B cell (primary cell): ENCODE results near the gene ATF4. TPM values are rescaled to one million over a fixed set of nuclear protein-coding genes. Genes with fewer than 3 reads are reported as not detected.

Experiments
- ATAC-seq: fragments of 200-7000 bp; cut with Tn5 transposase; one replicate; pipeline ENCODE4 v1.10.0; 2021; ENCODE audit warnings: low read depth, mild to moderate bottlenecking, moderate number of reproducible peaks, moderate library complexity
- CTCF ChIA-PET: fragments of 350-600 bp; sonication (Branson Sonifier 250); formaldehyde crosslinking; loops from one replicate; lab custom pipeline; 2021; ENCODE audit warnings: antibody characterized with exemption, inconsistent platforms; lab: Charles Lee
- POLR2A ChIA-PET: fragments of 350-600 bp; sonication (Branson Sonifier 250); formaldehyde crosslinking; loops from one replicate; lab custom pipeline; 2021; ENCODE audit warnings: antibody characterized with exemption; lab: Charles Lee
- DNase-seq: peaks from one replicate; pipeline ENCODE4 v3.0.0; 2013
- H2AFZ ChIP-seq: 2 replicates; pipeline ENCODE4 v1.6.1; 2012; ENCODE audit warnings: mild to moderate bottlenecking, low read depth, low read length; ENCODE audit not compliant: insufficient read depth, poor library complexity, severe bottlenecking
- H3K27ac ChIP-seq, 2 donors: 1 replicate in 1 of 2; 2 replicates in 1 of 2; pipeline ENCODE4 v1.5.1; 2012 to 2013; ENCODE audit warnings: low read length in 2 of 2, mild to moderate bottlenecking in 2 of 2, moderate library complexity in 1 of 2
- H3K27me3 ChIP-seq, 4 experiments: fragments of 200-600 bp in 1 of 4; sonication (generic) in 1 of 4; replicated peaks in 1 of 4; 1 replicate in 2 of 4; 2 replicates in 2 of 4; pipeline versions ENCODE4 v1.6.1 to v1.7.0; 2013 to 2016; ENCODE audit warnings: low read length in 3 of 4, mild to moderate bottlenecking in 2 of 4, mixed read lengths in 1 of 4, moderate library complexity in 1 of 4; ENCODE audit not compliant: insufficient read depth in 4 of 4, control insufficient read depth in 3 of 4; ENCODE audit errors: control extremely low read depth in 1 of 4
- H3K36me3 ChIP-seq, 2 experiments: replicated peaks in 1 of 2; 1 replicate in 1 of 2; 2 replicates in 1 of 2; pipeline versions ENCODE4 v1.6.1 to v1.7.1; 2013; ENCODE audit warnings: low read length in 1 of 2; ENCODE audit not compliant: insufficient read depth in 2 of 2, control insufficient read depth in 1 of 2; ENCODE audit errors: control extremely low read depth in 1 of 2, extremely low read depth in 1 of 2
- H3K4me1 ChIP-seq, 2 donors: fragments of 200-600 bp in 1 of 2; sonication (generic) in 1 of 2; 1 replicate in 1 of 2; 2 replicates in 1 of 2; pipeline versions ENCODE4 v1.5.1 to v1.6.1; 2013 to 2017; ENCODE audit warnings: low read length in 2 of 2; ENCODE audit not compliant: control insufficient read depth in 2 of 2, insufficient read depth in 2 of 2
- H3K4me2 ChIP-seq: replicated peaks from 2 replicates; pipeline ENCODE3; 2012; ENCODE audit warnings: mild to moderate bottlenecking, low read depth, low read length; ENCODE audit not compliant: poor library complexity, severe bottlenecking
- H3K4me3 ChIP-seq, 5 experiments: fragments of 200-600 bp in 1 of 5; sonication (generic) in 1 of 5; 1 replicate in 3 of 5; 2 replicates in 2 of 5; pipeline versions ENCODE4 v1.5.1 to v1.7.0; 2011 to 2016; ENCODE audit warnings: low read length in 4 of 5, mild to moderate bottlenecking in 4 of 5, low read depth in 2 of 5, control low read depth in 1 of 5, moderate library complexity in 1 of 5; ENCODE audit not compliant: insufficient read depth in 1 of 5; ENCODE audit errors: control extremely low read depth in 1 of 5, extremely low read depth in 1 of 5
- H3K79me2 ChIP-seq: fragments of 200-600 bp; sonication (generic); one replicate; pipeline ENCODE4 v1.6.0; 2016; ENCODE audit warnings: low read length; ENCODE audit not compliant: control insufficient read depth, insufficient read depth
- H3K9ac ChIP-seq: fragments of 200-600 bp; sonication (generic); 2 replicates; pipeline ENCODE4 v1.6.1; 2017; ENCODE audit warnings: mild to moderate bottlenecking, low read length, moderate library complexity
- H3K9me3 ChIP-seq, 3 donors: one replicate each; pipeline versions ENCODE4 v1.6.1 to v1.7.1; 2013; ENCODE audit warnings: low read length in 2 of 3; ENCODE audit not compliant: control insufficient read depth in 2 of 3, insufficient read depth in 1 of 3; ENCODE audit errors: control extremely low read depth in 1 of 3
- H4K20me1 ChIP-seq: 2 replicates; pipeline ENCODE4 v1.6.0; 2012; ENCODE audit warnings: mild to moderate bottlenecking, low read length; ENCODE audit not compliant: insufficient read depth, control insufficient read depth, poor library complexity, severe bottlenecking
- H3K27ac Mint-ChIP-seq: one replicate; pipeline ENCODE4 v1.8.0; 2021; ENCODE audit warnings: mixed read lengths
- H3K27me3 Mint-ChIP-seq: one replicate; pipeline ENCODE4 v1.8.0; 2021; ENCODE audit warnings: mixed read lengths
- H3K4me1 Mint-ChIP-seq: one replicate; pipeline ENCODE4 v1.8.0; 2021; ENCODE audit warnings: mixed read lengths
- H3K4me3 Mint-ChIP-seq: one replicate; pipeline ENCODE4 v1.8.0; 2021; ENCODE audit warnings: mixed read lengths
- H3K9me3 Mint-ChIP-seq: one replicate; pipeline ENCODE4 v1.8.0; 2022; ENCODE audit warnings: mixed read lengths; ENCODE audit not compliant: insufficient read depth
- EZH2 ChIP-seq: IDR thresholded peaks from 2 replicates; pipeline ENCODE4 v1.6.1; 2012; ENCODE audit warnings: borderline replicate concordance, low read depth, mild to moderate bottlenecking, moderate library complexity, low read length; ENCODE audit not compliant: insufficient read depth, poor library complexity, severe bottlenecking
- WGBS: methylation state at CpG from one replicate; pipeline ENCODE4 v1.1.5; 2013; ENCODE audit warnings: missing lambda C conversion rate; ENCODE audit not compliant: insufficient coverage; 5-methylcytosine and 5-hydroxymethylcytosine counted together
- intact Hi-C: fragments of 100-400 bp; cut with micrococcal nuclease; formaldehyde crosslinking; loops from one replicate; pipeline ENCODE4 v1.10.0; 2022
- polyA plus RNA-seq: library from polyadenylated mRNA; depleted of rRNA; stranded (reverse); fragments of >200 nt; gene quantifications from 2 replicates; pipeline ENCODE4 v1.2.3, GENCODE V29; 2012
- total RNA-seq, 2 donors: library from RNA; stranded (reverse); fragments of 120-200 nt in 1 of 2; gene quantifications; 1 replicate in 1 of 2; 2 replicates in 1 of 2; pipeline versions ENCODE4 v1.2.3 to v1.2.4, GENCODE V29; 2013 to 2022
- TF ChIP-seq, protein P1 (sequence below): fragments of 200-600 bp; IDR thresholded peaks from one replicate; pipeline ENCODE4 v1.8.0; 2022; ENCODE audit warnings: antibody characterized with exemption, mild to moderate bottlenecking

The ATF4 gene
- total and polyA plus RNA-seq, 2 donors (not counting 1 experiment from before 2014, with no cell fraction given) = 244 to 678 TPM

DNA sequence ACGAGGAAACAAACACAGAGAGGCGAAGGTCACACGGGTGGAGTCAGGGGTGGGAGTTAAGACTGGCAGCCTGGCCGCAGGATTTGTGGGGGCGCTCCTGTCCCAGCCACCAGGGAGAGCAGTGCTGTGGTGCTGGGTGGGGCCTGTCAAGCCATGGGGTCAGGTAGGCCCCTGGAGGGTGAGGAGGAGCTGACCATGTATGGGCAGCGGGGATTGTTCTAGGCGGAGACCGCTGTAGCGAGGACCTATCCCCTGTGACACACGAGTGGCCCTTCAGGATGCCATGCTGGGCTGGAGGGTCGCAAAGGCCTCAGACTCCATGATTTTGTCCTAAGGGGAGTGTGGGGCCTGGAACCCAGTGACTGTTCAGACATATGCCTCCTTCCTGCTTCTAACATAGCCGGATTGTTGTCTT is 13.7 kb downstream of the ATF4 start:
- H3K4me3 Mint-ChIP-seq = peak overlapping the region; percentile 49
- H3K4me2 ChIP-seq = no peak overlapping the region
- peaks cover 37% of the 10 kb centered on the region for H3K4me1 Mint-ChIP-seq
- H3K9me3 Mint-ChIP-seq = no peaks in the 10 kb centered on the region
- no peak for DNase-seq
- H3K9ac ChIP-seq = no peak overlapping the region
- no peak overlapping the region for H2AFZ ChIP-seq
- no peaks in the 10 kb centered on the region for H3K27me3 Mint-ChIP-seq
- H3K27me3 ChIP-seq = peaks cover 0 to 5% (median 0%) of the 10 kb centered on the region in 4 experiments
- H3K36me3 ChIP-seq = peaks cover 0 to 22% of the 10 kb centered on the region in 2 experiments
- peaks cover 29 to 42% of the 10 kb centered on the region in 2 donors for H3K4me1 ChIP-seq
- ChIA-PET CTCF (interaction anchor here (0.6 to 13.4 kb wide), 27 partner anchors 9 to 814 kb away, joined by 3 to 328 read pairs (median 4); partner anchors contain the start of genes ADSL, ATF4, MIEF1 and RPL3), POLR2A (interaction anchor here (0.6 to 6.3 kb wide), 5 partner anchors 14 to 510 kb away, joined by 3 to 57 read pairs (median 9); partner anchors contain the start of gene ATF4)
- WGBS = 94% methylated on average over 10 of the region's 12 CpGs
- intact Hi-C loops = loop anchor here (1.0 to 5.0 kb wide), 5 partner anchors 407 to 1103 kb away; partner anchors contain the start of genes MRTFA and TNRC6B
- H3K4me3 ChIP-seq = no peak overlapping the region
- H4K20me1 ChIP-seq = peaks cover 27% of the 10 kb centered on the region
- no peaks in the 10 kb centered on the region for H3K9me3 ChIP-seq
- H3K79me2 ChIP-seq = peaks cover 33% of the 10 kb centered on the region
- no peak overlapping the region for H3K27ac Mint-ChIP-seq
- H3K27ac ChIP-seq = no peak overlapping the region
- TF ChIP-seq EZH2 = no peak
- TF ChIP-seq, protein P1, sequence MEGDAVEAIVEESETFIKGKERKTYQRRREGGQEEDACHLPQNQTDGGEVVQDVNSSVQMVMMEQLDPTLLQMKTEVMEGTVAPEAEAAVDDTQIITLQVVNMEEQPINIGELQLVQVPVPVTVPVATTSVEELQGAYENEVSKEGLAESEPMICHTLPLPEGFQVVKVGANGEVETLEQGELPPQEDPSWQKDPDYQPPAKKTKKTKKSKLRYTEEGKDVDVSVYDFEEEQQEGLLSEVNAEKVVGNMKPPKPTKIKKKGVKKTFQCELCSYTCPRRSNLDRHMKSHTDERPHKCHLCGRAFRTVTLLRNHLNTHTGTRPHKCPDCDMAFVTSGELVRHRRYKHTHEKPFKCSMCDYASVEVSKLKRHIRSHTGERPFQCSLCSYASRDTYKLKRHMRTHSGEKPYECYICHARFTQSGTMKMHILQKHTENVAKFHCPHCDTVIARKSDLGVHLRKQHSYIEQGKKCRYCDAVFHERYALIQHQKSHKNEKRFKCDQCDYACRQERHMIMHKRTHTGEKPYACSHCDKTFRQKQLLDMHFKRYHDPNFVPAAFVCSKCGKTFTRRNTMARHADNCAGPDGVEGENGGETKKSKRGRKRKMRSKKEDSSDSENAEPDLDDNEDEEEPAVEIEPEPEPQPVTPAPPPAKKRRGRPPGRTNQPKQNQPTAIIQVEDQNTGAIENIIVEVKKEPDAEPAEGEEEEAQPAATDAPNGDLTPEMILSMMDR = no peak
- no peak for ATAC-seq
